NCI-H146 treated with DMSO at 0.1 percent for 48 hours (cell line): Measurements from ENCODE around the gene GCNT2.
"Not testable (repeated sequence)": the region's sequence is repeated elsewhere in the genome, so short reads cannot be mapped to it uniquely, and the experiment has no call there.

Source experiments
- DNase-seq: peaks from one replicate; lab custom pipeline; 2025; ENCODE audit not compliant: unreplicated experiment; lab: John Stamatoyannopoulos, UW

Gene GCNT2

GRCh38 chr6:10521104-10521808 is at the start of gene GCNT2:
TSS of gene GCNT2 (plus strand) at chr6:10521351. CDS start at chr6:10528912, 7,561 bp downstream.
- DNase-seq, result peak; percentile 60

- no peak for DNase-seq
Observed at GRCh38 chr6:10472634-10473033, 48.5 kb upstream of the GCNT2 start.

- DNase-seq, result peak; percentile 32
Observed at GRCh38 chr6:10478187-10479040, 42.7 kb upstream of the GCNT2 start.

- no peak for DNase-seq
Observed at GRCh38 chr6:10479939-10480700, 41.0 kb upstream of the GCNT2 start.

- DNase-seq, result no peak
Observed at GRCh38 chr6:10481101-10481500, 40.0 kb upstream of the GCNT2 start.

GRCh38 chr6:10482636-10483257 is 38.4 kb upstream of the GCNT2 start:
- DNase-seq, result no peak

GRCh38 chr6:10484912-10485311 is 36.2 kb upstream of the GCNT2 start:
- no peak for DNase-seq

GRCh38 chr6:10485406-10485805 is 35.7 kb upstream of the GCNT2 start:
- DNase-seq, result no peak

GRCh38 chr6:10486215-10486614 is 34.9 kb upstream of the GCNT2 start:
- no peak for DNase-seq

GRCh38 chr6:10486944-10487588 is 34.1 kb upstream of the GCNT2 start:
- DNase-seq, result not testable (repeated sequence)

GRCh38 chr6:10487668-10488327 is 33.4 kb upstream of the GCNT2 start:
- DNase-seq, result no peak

- no peak for DNase-seq
Observed at GRCh38 chr6:10491463-10491862, 29.7 kb upstream of the GCNT2 start.

- not testable (repeated sequence) for DNase-seq
Observed at GRCh38 chr6:10491905-10492304, 29.2 kb upstream of the GCNT2 start.

- DNase-seq, result no peak
Observed at GRCh38 chr6:10495029-10495428, 26.1 kb upstream of the GCNT2 start.

- DNase-seq, result peak; percentile 92
Observed at GRCh38 chr6:10505529-10505928, 15.6 kb upstream of the GCNT2 start.

GRCh38 chr6:10507298-10507697 is 13.9 kb upstream of the GCNT2 start:
- no peak for DNase-seq

- no peak for DNase-seq
Observed at GRCh38 chr6:10507715-10508114, 13.4 kb upstream of the GCNT2 start.

- DNase-seq, result peak; percentile 72
Observed at GRCh38 chr6:10510592-10511367, 10.4 kb upstream of the GCNT2 start.

- no peak for DNase-seq
Observed at GRCh38 chr6:10511477-10511876, 9.7 kb upstream of the GCNT2 start.
